GM10248 (cell line): Measurements from ENCODE around the gene PAOX.

Experiments used
- CTCF ChIA-PET: fragments of 300-600 bp; sonication (Branson Sonifier 250); formaldehyde crosslinking; extraction: SDS; loops from one replicate; lab custom pipeline; 2021; ENCODE audit warnings: antibody characterized with exemption; lab: Yijun Ruan, JAX
- POLR2A ChIA-PET: fragments of 350-650 bp; sonication (Branson Sonifier 250); formaldehyde crosslinking; extraction: SDS; loops from one replicate; lab custom pipeline; 2020; ENCODE audit warnings: antibody characterized with exemption; lab: Yijun Ruan, JAX
- DNase-seq: peaks from one replicate; pipeline ENCODE4 v3.0.0; 2012; ENCODE audit errors: extremely low spot score
- TF ChIP-seq, protein P1 (sequence below): IDR thresholded peaks from 2 replicates; pipeline ENCODE4 v1.5.1; 2012; ENCODE audit warnings: mild to moderate bottlenecking, low read depth; ENCODE audit errors: extremely low read depth, missing control alignments, control extremely low read depth

Gene PAOX

DNA sequence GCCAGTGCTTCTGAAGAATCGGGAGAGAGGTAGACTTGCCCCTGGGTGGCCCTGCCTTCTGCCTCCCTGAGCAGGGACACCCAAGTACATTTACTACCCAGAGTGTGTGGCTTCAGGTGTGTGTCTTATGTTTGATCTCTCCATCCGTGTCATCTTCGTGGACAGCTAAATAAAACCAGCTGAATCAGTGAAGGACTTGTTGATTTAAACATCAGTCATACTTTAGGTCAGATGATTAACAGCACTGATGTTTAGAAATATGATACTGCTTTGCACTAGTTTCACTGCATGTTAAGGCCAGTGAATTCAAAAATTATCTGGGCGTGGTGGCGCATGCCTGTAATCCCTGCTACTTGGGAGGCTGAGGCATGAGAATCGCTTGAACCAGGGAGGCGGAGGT is 18.9 kb downstream of the PAOX start:
- no peak for DNase-seq
- TF ChIP-seq, protein P1, sequence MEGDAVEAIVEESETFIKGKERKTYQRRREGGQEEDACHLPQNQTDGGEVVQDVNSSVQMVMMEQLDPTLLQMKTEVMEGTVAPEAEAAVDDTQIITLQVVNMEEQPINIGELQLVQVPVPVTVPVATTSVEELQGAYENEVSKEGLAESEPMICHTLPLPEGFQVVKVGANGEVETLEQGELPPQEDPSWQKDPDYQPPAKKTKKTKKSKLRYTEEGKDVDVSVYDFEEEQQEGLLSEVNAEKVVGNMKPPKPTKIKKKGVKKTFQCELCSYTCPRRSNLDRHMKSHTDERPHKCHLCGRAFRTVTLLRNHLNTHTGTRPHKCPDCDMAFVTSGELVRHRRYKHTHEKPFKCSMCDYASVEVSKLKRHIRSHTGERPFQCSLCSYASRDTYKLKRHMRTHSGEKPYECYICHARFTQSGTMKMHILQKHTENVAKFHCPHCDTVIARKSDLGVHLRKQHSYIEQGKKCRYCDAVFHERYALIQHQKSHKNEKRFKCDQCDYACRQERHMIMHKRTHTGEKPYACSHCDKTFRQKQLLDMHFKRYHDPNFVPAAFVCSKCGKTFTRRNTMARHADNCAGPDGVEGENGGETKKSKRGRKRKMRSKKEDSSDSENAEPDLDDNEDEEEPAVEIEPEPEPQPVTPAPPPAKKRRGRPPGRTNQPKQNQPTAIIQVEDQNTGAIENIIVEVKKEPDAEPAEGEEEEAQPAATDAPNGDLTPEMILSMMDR, result no peak
- POLR2A ChIA-PET, result no interaction called here
- CTCF ChIA-PET, result interaction anchor here (1.0 kb wide), 1 partner anchor 21 kb away, joined by 3 read pairs; no protein-coding TSS in a partner anchor

DNA sequence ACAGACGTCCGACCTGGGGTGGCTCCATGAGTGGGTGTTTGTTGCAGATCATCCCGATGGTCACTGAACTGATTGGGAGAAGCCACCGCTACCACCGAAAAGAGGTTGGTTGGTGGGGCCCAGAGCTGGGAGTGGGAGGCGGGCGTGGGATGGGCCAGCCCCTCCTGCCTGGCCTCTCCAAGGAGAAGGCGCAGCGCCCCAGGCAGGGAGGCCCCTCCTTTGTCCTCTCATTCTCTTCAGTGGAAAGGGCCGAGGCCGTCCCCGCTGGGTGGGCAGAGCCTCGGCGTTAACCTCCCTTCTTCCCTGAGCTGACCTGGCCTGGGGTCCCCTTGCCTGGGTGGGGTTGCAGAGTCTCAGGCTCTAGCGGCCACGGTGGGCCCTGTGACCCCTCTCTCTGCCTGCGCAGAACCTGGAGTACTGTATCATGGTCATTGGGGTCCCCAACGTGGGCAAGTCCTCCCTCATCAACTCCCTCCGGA is 20.1 kb downstream of the PAOX start:
- ChIA-PET POLR2A (no interaction called here), CTCF (interaction anchor here (1.0 to 1.2 kb wide), 2 partner anchors 8 to 22 kb away, joined by 3 read pairs; no protein-coding TSS in a partner anchor)
- DNase-seq, result no peak
- TF ChIP-seq, protein P1, result no peak

DNA sequence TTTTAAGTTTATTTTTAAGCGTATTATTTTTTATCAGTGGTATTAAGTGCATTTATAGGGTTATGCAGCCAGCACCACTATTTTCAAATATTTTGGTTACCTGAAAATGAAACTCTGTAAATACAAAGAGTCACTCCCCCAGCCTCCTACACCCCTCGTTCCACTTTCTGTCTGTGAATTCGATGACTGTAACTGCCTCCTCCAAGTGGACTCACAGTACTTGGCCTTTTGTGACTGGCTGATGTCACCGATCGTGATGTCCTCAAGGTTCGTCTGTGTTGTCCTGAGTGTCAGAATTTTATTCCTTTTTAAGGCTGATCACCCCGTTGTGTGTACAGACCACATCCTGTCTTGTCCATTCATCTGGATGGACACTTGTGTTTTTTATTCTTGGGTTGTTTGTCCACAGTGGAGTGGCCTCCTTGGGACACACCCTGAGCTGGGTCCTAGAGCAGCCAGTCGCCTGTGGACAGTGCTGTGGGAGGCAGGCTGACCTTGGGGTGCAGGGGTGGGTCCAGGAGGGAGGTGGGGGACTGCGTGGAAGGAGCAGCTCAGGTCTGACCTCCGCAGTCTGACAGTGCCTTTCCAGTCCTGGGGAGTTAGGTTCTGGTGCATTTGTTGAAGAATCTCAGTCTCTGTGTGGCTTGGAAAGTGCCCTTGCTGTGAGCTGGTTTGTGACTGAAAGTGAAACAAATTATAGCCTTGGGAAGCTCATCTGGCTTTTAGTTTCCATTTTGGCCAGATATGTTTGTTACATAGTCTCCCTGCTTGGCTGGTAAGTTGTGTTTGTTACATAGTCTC is 21.8 kb downstream of the PAOX start:
- peak; percentile 64 for DNase-seq
- ChIA-PET CTCF (interaction anchor here (0.8 to 1.6 kb wide), 4 partner anchors 12 to 71 kb away, joined by 3 to 6 read pairs (median 4); no protein-coding TSS in a partner anchor), POLR2A (no interaction called here)
- TF ChIP-seq, protein P1, result no peak

DNA sequence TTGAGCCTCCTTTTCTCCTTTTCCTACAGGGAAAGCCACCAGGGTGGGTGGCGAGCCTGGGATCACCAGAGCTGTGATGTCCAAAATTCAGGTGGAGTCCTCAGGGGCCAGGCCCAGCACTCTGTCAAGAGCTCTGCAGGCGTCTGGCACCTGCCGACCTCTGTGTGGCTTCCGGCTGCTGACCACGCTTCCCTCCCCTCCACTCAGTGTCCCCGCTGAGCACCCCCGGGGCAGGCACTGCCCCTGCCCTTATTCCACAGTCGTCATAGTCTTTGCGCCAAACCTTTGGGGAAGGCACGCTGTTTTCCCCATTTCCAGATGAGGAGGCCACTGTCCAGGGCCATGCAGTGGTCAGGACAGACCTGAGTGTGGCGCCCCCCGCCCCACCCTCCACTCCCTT is 22.4 kb downstream of the PAOX start:
- POLR2A ChIA-PET, result no interaction called here
- TF ChIP-seq, protein P1, result no peak
- CTCF ChIA-PET, result interaction anchor here (0.8 to 1.6 kb wide), 5 partner anchors 12 to 72 kb away, joined by 3 to 6 read pairs (median 3); no protein-coding TSS in a partner anchor

DNA sequence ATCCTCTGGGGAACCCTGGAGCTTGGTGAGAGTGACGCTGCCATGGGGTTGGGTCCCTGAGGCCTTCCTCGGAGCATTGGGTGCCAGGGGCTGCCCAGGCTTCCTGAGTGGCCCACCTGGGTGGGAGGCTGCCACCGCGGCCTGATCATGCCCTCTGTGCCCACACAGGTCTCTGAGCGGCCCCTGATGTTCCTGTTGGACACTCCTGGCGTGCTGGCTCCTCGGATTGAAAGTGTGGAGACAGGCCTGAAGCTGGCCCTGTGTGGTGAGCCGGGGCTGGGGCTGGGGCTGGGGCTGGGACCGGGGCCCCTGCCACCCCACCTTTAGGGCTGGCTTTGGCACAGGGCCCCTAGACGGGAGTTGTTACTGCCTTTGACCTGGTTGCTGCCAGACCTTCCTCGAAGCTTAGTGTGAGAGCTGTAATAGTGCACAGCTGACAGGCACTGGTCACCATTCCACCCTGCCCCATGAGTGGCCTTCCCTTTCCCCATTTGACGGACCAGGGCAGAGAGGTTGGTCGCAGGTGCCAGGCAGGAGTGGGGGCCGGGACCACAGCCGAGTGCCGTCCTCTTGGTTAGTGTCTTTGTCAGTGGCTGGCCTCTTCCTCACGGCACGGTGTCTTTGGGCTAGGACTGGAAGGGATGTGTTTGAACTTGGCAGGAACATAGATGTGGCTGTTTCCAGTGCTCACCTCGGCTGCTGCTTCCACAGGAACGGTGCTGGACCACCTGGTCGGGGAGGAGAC is 23.1 kb downstream of the PAOX start:
- ChIA-PET CTCF (interaction anchor here (0.8 to 1.6 kb wide), 3 partner anchors 13 to 72 kb away, joined by 3 to 6 read pairs (median 4); no protein-coding TSS in a partner anchor), POLR2A (no interaction called here)
- TF ChIP-seq, protein P1, result no peak
- no peak for DNase-seq

More for the DNA sequence above, 22.4 kb downstream of the PAOX start:
- DNase-seq, result no peak

DNA sequence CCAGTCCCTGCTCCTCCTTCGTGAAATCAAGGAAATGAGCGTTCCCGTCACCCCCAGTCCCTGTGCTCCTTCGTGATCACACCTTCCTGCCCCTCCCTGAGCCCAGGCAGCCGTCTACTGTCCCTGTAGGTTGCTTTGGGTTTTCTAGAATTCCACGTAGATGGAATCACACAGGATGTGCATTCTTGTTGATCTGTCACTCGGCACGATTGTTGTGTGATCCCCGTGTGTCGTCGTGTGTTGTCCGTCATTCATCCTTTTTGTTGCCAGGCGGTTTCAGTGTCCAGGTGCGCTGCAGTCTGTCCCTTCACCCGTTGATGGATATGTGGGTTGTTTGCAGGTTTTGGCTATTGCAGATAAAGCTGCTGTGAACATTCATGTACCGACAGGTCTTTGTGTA is 24.3 kb downstream of the PAOX start:
- POLR2A ChIA-PET, result no interaction called here
- DNase-seq, result no peak
- CTCF ChIA-PET, result no interaction called here
- TF ChIP-seq, protein P1, result no peak
